ENCODE results near the gene CLIC4. TPM values are rescaled to one million over a fixed set of nuclear protein-coding genes. Genes with fewer than 3 reads are reported as not detected.

Gene CLIC4
- total RNA-seq, 2 donors from 2014 or later: 77.2 to 124 TPM

GRCh38 chr1:24893431-24893830 lies 148.2 kb downstream of the CLIC4 start:
- H3K4me3 ChIP-seq: no peak overlapping the region
- no peaks in the 10 kb centered on the region for H3K9me3 ChIP-seq
- no peak overlapping the region for H3K27ac ChIP-seq
- no peaks in the 10 kb centered on the region for H3K4me1 ChIP-seq (replicated peaks)
- no peaks in the 10 kb centered on the region for H3K27me3 ChIP-seq (replicated peaks; ENCODE audit: insufficient read depth)
- no peaks in the 10 kb centered on the region for H3K36me3 ChIP-seq
- TF ChIP-seq CTCF (IDR thresholded peaks at IDR 0.05) (no peak), POLR2AphosphoS5 (IDR thresholded peaks at IDR 0.05) (peak; percentile 79)
- peak; percentile 72 for DNase-seq (ENCODE audit: low spot score)
- WGBS: 56% methylated on average over 3 of the region's 3 CpGs
- intact Hi-C loops (cut with DNase I): no loop called here

Small RNA genes lying within 50 kb of the gene (small RNA-seq; reads per million reads assigned to genes)
- 0 reads per million in 2 donors for gene RNU6-1208P

Other genes starting within 250 kb of the CLIC4 start
- gene RCAN3, start 242.6 kb upstream of the CLIC4 start, total RNA-seq: 100 to 1,000 TPM in 1 of 2 donors, 10 to 100 TPM in 1; 50.8 to 238 TPM
- 1 to 10 TPM; 2.0 to 7.7 TPM for gene NCMAP, start 189.4 kb upstream of the CLIC4 start, total RNA-seq
- gene SRRM1, start 102.1 kb upstream of the CLIC4 start, total RNA-seq: 100 to 1,000 TPM; 119 to 147 TPM
- gene RUNX3, start 184.8 kb downstream of the CLIC4 start, total RNA-seq: 1 to 10 TPM; 2.5 to 3.4 TPM